ENCODE results near the gene S100P. TPM values are rescaled to one million over a fixed set of nuclear protein-coding genes. Genes with fewer than 3 reads are reported as not detected.

Gene S100P
- total and polyA plus RNA-seq, 3 donors from 2014 or later, result 0.19 to 3.5 (median 2.1) TPM

DNA sequence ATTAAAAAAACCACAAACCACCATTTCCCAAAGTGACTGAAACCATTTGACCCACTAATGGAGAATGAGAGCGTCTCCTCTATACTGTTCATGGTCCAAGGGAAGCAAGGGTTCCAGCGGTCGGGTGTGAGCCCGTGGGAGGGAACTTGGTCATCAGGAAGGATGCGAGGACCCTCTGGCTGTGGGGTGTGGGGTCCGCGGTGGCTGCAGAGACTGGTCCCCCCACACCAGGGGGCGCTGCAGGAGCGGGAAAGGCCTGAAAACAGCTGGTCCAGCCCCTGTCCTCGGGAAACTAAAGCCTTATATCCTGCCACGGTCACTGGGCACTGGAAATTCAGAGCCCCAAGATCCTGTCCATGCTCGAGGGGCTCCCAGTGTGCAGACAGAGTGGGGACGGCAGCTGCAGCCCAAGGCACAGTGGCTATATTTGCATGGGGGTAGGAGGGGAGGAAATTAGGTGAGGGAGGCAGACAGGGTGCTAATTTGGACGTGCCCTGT is 26.6 kb downstream of the S100P start:
- H3K9me3 ChIP-seq, result no peaks in the 10 kb centered on the region
- DNase-seq, result peak; percentile 80
- no peaks in the 10 kb centered on the region for H3K36me3 ChIP-seq (ENCODE audit: low read depth, missing control alignments)
- intact Hi-C loops (cut with DNase I; ENCODE audit: low total_unique reads), result loop anchor here (5.0 kb wide), 1 partner anchor 152 kb away; no protein-coding TSS in a partner anchor
- H3K27ac ChIP-seq, result no peak overlapping the region
- H3K4me3 ChIP-seq, result no peak overlapping the region
- peaks cover 17% of the 10 kb centered on the region for H3K4me1 ChIP-seq
- 22 to 26% methylated on average over 14 of the region's 14 CpGs for WGBS, 2 donors
- no peaks in the 10 kb centered on the region for H3K27me3 ChIP-seq
- no peak for TF ChIP-seq POLR2A (IDR thresholded peaks at IDR 0.05)
- TF ChIP-seq, protein P1, sequence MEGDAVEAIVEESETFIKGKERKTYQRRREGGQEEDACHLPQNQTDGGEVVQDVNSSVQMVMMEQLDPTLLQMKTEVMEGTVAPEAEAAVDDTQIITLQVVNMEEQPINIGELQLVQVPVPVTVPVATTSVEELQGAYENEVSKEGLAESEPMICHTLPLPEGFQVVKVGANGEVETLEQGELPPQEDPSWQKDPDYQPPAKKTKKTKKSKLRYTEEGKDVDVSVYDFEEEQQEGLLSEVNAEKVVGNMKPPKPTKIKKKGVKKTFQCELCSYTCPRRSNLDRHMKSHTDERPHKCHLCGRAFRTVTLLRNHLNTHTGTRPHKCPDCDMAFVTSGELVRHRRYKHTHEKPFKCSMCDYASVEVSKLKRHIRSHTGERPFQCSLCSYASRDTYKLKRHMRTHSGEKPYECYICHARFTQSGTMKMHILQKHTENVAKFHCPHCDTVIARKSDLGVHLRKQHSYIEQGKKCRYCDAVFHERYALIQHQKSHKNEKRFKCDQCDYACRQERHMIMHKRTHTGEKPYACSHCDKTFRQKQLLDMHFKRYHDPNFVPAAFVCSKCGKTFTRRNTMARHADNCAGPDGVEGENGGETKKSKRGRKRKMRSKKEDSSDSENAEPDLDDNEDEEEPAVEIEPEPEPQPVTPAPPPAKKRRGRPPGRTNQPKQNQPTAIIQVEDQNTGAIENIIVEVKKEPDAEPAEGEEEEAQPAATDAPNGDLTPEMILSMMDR (IDR thresholded peaks at IDR 0.05), result peak; percentile 87 to 92 (median 90)

DNA sequence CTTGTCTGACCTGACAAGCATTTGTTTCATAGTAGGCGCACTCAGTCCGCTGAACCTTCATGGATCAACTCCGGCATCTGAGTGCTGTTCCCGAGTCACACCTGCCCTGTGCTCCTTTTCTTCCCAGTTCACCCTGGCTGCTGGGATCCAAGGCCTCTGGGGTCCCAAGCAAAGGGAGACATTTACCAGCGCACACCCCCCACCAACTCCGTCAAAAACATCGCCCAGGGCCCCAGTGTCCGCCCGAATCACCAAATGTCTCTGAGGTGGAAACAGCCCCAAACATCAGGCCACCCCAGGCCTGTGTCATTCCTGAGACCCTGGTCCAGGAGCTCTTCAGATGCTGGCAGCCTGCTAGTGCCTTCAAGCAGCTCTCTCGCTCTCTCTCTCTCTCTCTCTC is 27.4 kb downstream of the S100P start:
- no peak overlapping the region for H3K4me3 ChIP-seq
- H3K4me1 ChIP-seq, result peaks cover 15% of the 10 kb centered on the region
- no peaks in the 10 kb centered on the region for H3K9me3 ChIP-seq
- 93 to 99% methylated on average over 10 of the region's 10 CpGs for WGBS, 2 donors
- no peak overlapping the region for H3K27ac ChIP-seq
- no peak for DNase-seq
- no peak for TF ChIP-seq POLR2A (IDR thresholded peaks at IDR 0.05)
- TF ChIP-seq, protein P1 (IDR thresholded peaks at IDR 0.05), result no peak
- H3K27me3 ChIP-seq, result no peaks in the 10 kb centered on the region
- no peaks in the 10 kb centered on the region for H3K36me3 ChIP-seq (ENCODE audit: low read depth, missing control alignments)
- intact Hi-C loops (cut with DNase I; ENCODE audit: low total_unique reads), result loop anchor here (5.0 kb wide), 1 partner anchor 151 kb away; no protein-coding TSS in a partner anchor

DNA sequence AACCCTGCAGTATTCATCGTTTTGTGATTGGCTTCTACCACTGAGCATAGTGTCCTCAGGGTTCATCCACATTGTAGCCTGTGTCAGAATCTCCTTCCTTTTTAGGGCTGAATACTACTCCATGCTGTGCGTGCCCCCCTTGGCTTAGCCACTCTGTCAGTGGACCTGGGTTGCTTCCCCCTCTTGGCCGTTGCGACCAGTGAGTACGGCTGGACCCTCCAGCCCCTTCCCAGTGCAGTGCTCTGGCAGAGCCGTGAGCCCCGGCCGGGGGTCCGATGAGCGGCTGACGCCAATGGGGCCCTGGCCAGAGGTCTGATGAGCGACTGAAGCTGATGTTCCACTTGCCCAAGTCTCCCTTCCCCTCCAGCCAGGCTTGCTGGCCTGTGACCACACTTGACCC is 29.2 kb downstream of the S100P start:
- Histone ChIP-seq H3K27me3 (no peaks in the 10 kb centered on the region), H3K27ac (no peak overlapping the region), H3K36me3 (ENCODE audit: low read depth, missing control alignments) (no peaks in the 10 kb centered on the region), H3K4me1 (peaks cover 25% of the 10 kb centered on the region), H3K9me3 (no peaks in the 10 kb centered on the region), H3K4me3 (no peak overlapping the region)
- intact Hi-C loops (cut with DNase I; ENCODE audit: low total_unique reads), result loop anchor here (5.0 kb wide), 1 partner anchor 149 kb away; no protein-coding TSS in a partner anchor
- no peak for DNase-seq
- TF ChIP-seq, protein P1 (IDR thresholded peaks at IDR 0.05), result no peak
- TF ChIP-seq POLR2A (IDR thresholded peaks at IDR 0.05), result no peak
- 97 to 100% methylated on average over 2 to 12 of the region's 12 CpGs for WGBS, 2 donors

DNA sequence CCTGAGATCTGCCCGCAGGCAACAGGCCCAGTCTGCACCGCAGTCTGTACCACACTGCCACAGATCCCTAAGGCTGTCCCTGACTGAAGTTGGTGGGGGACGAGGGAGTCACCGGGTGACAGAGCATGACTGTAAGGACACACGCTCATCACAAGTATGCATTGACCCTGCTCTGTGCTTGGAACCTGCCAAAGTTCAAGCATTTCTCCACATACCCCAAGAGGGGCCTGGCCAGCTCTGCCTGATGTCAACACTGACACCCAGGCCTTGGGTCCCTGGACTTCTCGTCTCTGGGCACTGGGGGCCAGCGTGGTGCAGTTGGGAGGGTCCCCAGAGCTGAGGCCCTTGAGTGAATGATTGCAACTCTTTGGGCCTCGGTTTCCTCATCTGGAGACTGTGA is 30.2 kb downstream of the S100P start:
- no peak for DNase-seq

More for the DNA sequence above, 30.2 kb downstream of the S100P start:
- H3K4me3 ChIP-seq, result no peak overlapping the region
- H3K36me3 ChIP-seq (ENCODE audit: low read depth, missing control alignments), result no peaks in the 10 kb centered on the region
- peak overlapping the region in 1 of 2 donors; percentile 36 for H3K27ac ChIP-seq
- WGBS, 2 donors, result 95 to 96% methylated on average over 3 to 8 of the region's 8 CpGs
- H3K9me3 ChIP-seq, result no peaks in the 10 kb centered on the region
- intact Hi-C loops (cut with DNase I; ENCODE audit: low total_unique reads), result loop anchor here (5.0 kb wide), 1 partner anchor 148 kb away; no protein-coding TSS in a partner anchor
- TF ChIP-seq POLR2A (IDR thresholded peaks at IDR 0.05), result no peak
- TF ChIP-seq, protein P1 (IDR thresholded peaks at IDR 0.05), result no peak
- H3K27me3 ChIP-seq, result no peaks in the 10 kb centered on the region
- peaks cover 35% of the 10 kb centered on the region for H3K4me1 ChIP-seq

Measured in testis (tissue), 3 donors.